Loucy (cell line): ENCODE data around the gene BLCAP.
A peak's percentile ranks its signal among the peaks of the same experiment; 100 is the strongest.

Experiments used
- H2AFZ ChIP-seq: fragments of 200-600 bp; sonication (generic); 2 replicates; pipeline ENCODE4 v1.6.0; 2016; ENCODE audit warnings: antibody characterized with exemption, mild to moderate bottlenecking, low read length, moderate library complexity
- H3F3A ChIP-seq: fragments of 200-600 bp; 2 replicates; pipeline ENCODE4 v1.6.0; 2016; ENCODE audit warnings: antibody characterized with exemption, low read depth, mild to moderate bottlenecking
- H3K27me3 ChIP-seq: fragments of 200-600 bp; sonication (generic); 2 replicates; pipeline ENCODE4 v1.6.1; 2014; ENCODE audit warnings: low read length, mild to moderate bottlenecking; ENCODE audit not compliant: insufficient read depth, poor library complexity, severe bottlenecking
- H3K36me3 ChIP-seq: fragments of 200-600 bp; sonication (generic); 2 replicates; pipeline ENCODE4 v1.6.1; 2016; ENCODE audit warnings: low read length; ENCODE audit not compliant: insufficient read depth
- H3K4me1 ChIP-seq: fragments of 200-600 bp; sonication (generic); 2 replicates; pipeline ENCODE4 v1.5.1; 2014; ENCODE audit warnings: low read length, mild to moderate bottlenecking; ENCODE audit not compliant: insufficient read depth, poor library complexity, severe bottlenecking
- H3K4me2 ChIP-seq: fragments of 200-600 bp; sonication (generic); 2 replicates; pipeline ENCODE4 v1.6.0; 2014; ENCODE audit warnings: antibody characterized with exemption, low read length, low read depth, mild to moderate bottlenecking; ENCODE audit not compliant: poor library complexity, severe bottlenecking
- H3K4me3 ChIP-seq: fragments of 200-600 bp; sonication (generic); 2 replicates; pipeline ENCODE4 v1.5.1; 2014; ENCODE audit warnings: low read length, mild to moderate bottlenecking, mixed read lengths; ENCODE audit not compliant: poor library complexity, severe bottlenecking
- H3K79me2 ChIP-seq: fragments of 200-600 bp; sonication (generic); 2 replicates; pipeline ENCODE4 v1.6.1; 2014; ENCODE audit warnings: low read length; ENCODE audit not compliant: insufficient read depth
- H3K9ac ChIP-seq: fragments of 200-600 bp; sonication (generic); 2 replicates; pipeline ENCODE4 v1.6.0; 2014; ENCODE audit warnings: mild to moderate bottlenecking, low read depth, low read length, moderate library complexity; ENCODE audit not compliant: poor library complexity, severe bottlenecking
- H3K9me2 ChIP-seq: fragments of 200-600 bp; sonication (generic); replicated peaks from 2 replicates; pipeline ENCODE4 v1.6.1; 2016; ENCODE audit warnings: low read depth, low read length, mixed read lengths
- H3K9me3 ChIP-seq: fragments of 200-600 bp; sonication (generic); 2 replicates; pipeline ENCODE4 v1.6.1; 2014; ENCODE audit warnings: mild to moderate bottlenecking, antibody characterized with exemption, low read length, low read depth; ENCODE audit not compliant: insufficient read depth
- H4K20me1 ChIP-seq: fragments of 200-600 bp; sonication (generic); 2 replicates; pipeline ENCODE4 v1.6.0; 2014; ENCODE audit warnings: antibody characterized with exemption, low read length, mild to moderate bottlenecking; ENCODE audit not compliant: insufficient read depth, poor library complexity, severe bottlenecking
- CTCF ChIP-seq: fragments of 200-600 bp; sonication (generic); conservative IDR thresholded peaks from 2 replicates; pipeline ENCODE4 v1.5.1; 2014; ENCODE audit warnings: mild to moderate bottlenecking, antibody characterized with exemption, low read length
- EZH2phosphoT487 ChIP-seq: fragments of 200-600 bp; IDR thresholded peaks from 2 replicates; pipeline ENCODE4 v1.6.1; 2018; ENCODE audit warnings: antibody characterized with exemption, mild to moderate bottlenecking, moderate library complexity, borderline replicate concordance

Gene BLCAP

GRCh38 chr20:37547912-37548311, 20.2 kb upstream of the BLCAP start:
- peaks cover 10% of the 10 kb centered on the region for H3K4me1 ChIP-seq
- TF ChIP-seq EZH2phosphoT487 (no peak), CTCF (no peak)
- no peak overlapping the region for H3K4me3 ChIP-seq
- H3K27me3 ChIP-seq, result no peaks in the 10 kb centered on the region
- H3F3A ChIP-seq, result no peaks in the 10 kb centered on the region
- no peak overlapping the region for H2AFZ ChIP-seq
- H3K4me2 ChIP-seq, result no peak overlapping the region
- H3K9ac ChIP-seq, result no peak overlapping the region
- H3K9me3 ChIP-seq, result no peaks in the 10 kb centered on the region
- H4K20me1 ChIP-seq, result no peaks in the 10 kb centered on the region
- H3K79me2 ChIP-seq, result no peaks in the 10 kb centered on the region
- H3K9me2 ChIP-seq, result no peaks in the 10 kb centered on the region
- H3K36me3 ChIP-seq, result no peaks in the 10 kb centered on the region

- H3K4me1 ChIP-seq, result peaks cover 30% of the 10 kb centered on the region
- H2AFZ ChIP-seq, result no peak overlapping the region
- H3K27me3 ChIP-seq, result no peaks in the 10 kb centered on the region
- H3K36me3 ChIP-seq, result no peaks in the 10 kb centered on the region
- no peaks in the 10 kb centered on the region for H3F3A ChIP-seq
- H3K9me2 ChIP-seq, result no peaks in the 10 kb centered on the region
- H3K79me2 ChIP-seq, result no peaks in the 10 kb centered on the region
- H3K4me2 ChIP-seq, result no peak overlapping the region
- no peaks in the 10 kb centered on the region for H4K20me1 ChIP-seq
- no peak overlapping the region for H3K9ac ChIP-seq
- TF ChIP-seq EZH2phosphoT487 (no peak), CTCF (no peak)
- H3K9me3 ChIP-seq, result no peaks in the 10 kb centered on the region
- H3K4me3 ChIP-seq, result no peak overlapping the region
Measured at GRCh38 chr20:37545516-37545915, 17.8 kb upstream of the BLCAP start.

GRCh38 chr20:37544386-37544785, 16.7 kb upstream of the BLCAP start:
- Histone ChIP-seq H3K36me3 (no peaks in the 10 kb centered on the region), H3F3A (no peaks in the 10 kb centered on the region), H3K4me3 (no peak overlapping the region), H3K9ac (no peak overlapping the region), H4K20me1 (no peaks in the 10 kb centered on the region), H3K79me2 (no peaks in the 10 kb centered on the region), H2AFZ (no peak overlapping the region), H3K9me3 (no peaks in the 10 kb centered on the region), H3K4me2 (peak overlapping the region; percentile 51), H3K27me3 (no peaks in the 10 kb centered on the region), H3K9me2 (no peaks in the 10 kb centered on the region), H3K4me1 (peaks cover 35% of the 10 kb centered on the region)
- TF ChIP-seq CTCF (no peak), EZH2phosphoT487 (no peak)
